Ascending aorta (tissue), 2 donors: Measurements from ENCODE around the gene RAB41. TPM values are rescaled to one million over a fixed set of nuclear protein-coding genes. Genes with fewer than 3 reads are reported as not detected.
"Not testable (repeated sequence)": the region's sequence is repeated elsewhere in the genome, so short reads cannot be mapped to it uniquely, and the experiment has no call there.

Experiments
- DNase-seq, 2 donors: peaks; one replicate each; pipeline ENCODE4 v3.0.0-alpha.2; 2019; ENCODE audit warnings: low spot score in 2 of 2
- H3K27ac ChIP-seq, 2 donors: fragments of 200-600 bp; sonication (generic); one replicate each; pipeline ENCODE4 v1.5.1; 2016 to 2017; ENCODE audit warnings: mild to moderate bottlenecking in 1 of 2
- H3K27me3 ChIP-seq: fragments of 200-600 bp; sonication (generic); one replicate; pipeline ENCODE4 v1.5.1; 2017
- H3K36me3 ChIP-seq, 2 donors: fragments of 200-600 bp; sonication (generic); one replicate each; pipeline ENCODE4 v1.5.1; 2016
- H3K4me1 ChIP-seq, 2 donors: fragments of 200-600 bp; sonication (generic); one replicate each; pipeline ENCODE4 v1.5.1; 2016 to 2017; ENCODE audit warnings: mild to moderate bottlenecking in 1 of 2
- H3K4me3 ChIP-seq, 2 donors: fragments of 200-600 bp; sonication (generic); one replicate each; pipeline ENCODE4 v1.5.1; 2016 to 2017; ENCODE audit warnings: mild to moderate bottlenecking in 1 of 2
- H3K9me3 ChIP-seq, 2 donors: fragments of 200-600 bp; sonication (generic); one replicate each; pipeline ENCODE4 v1.5.1; 2016
- CTCF ChIP-seq, 3 experiments: fragments of 200-600 bp in 2 of 3; fragments of 450-650 bp in 1 of 3; sonication (generic) in 2 of 3; IDR thresholded peaks; one replicate each; pipeline ENCODE4 v1.5.1; 2016 to 2019; ENCODE audit warnings: antibody characterized with exemption in 3 of 3, mild to moderate bottlenecking in 1 of 3, moderate library complexity in 1 of 3
- intact Hi-C: fragments of 100-400 bp; cut with DNase I; formaldehyde crosslinking; loops from one replicate; pipeline ENCODE4 v1.15.1; 2023
- total RNA-seq: library from RNA; depleted of rRNA; stranded (reverse); fragments of >200 nt; gene quantifications from one replicate; pipeline ENCODE4 v1.1.0, GENCODE V29; 2016

The RAB41 gene
- total RNA-seq, 1 donor from 2014 or later: not detected

- no peaks in the 10 kb centered on the region for H3K4me1 ChIP-seq
- no peaks in the 10 kb centered on the region for H3K27me3 ChIP-seq
- no peaks in the 10 kb centered on the region for H3K36me3 ChIP-seq
- H3K27ac ChIP-seq: no peak within 1 kb of the TSS
- H3K9me3 ChIP-seq: no peaks in the 10 kb centered on the region
- no peak within 1 kb of the TSS for H3K4me3 ChIP-seq
- intact Hi-C loops: no loop called here
- TF ChIP-seq CTCF (IDR thresholded peaks at IDR 0.05): no peak
- no peak for DNase-seq
These were observed 13.9 kb upstream of the RAB41 start, which contains the start of gene ARR3 for GRCh38 chrX:70268034-70268433. ARR3 (plus strand) TSS chrX:70268334; CDS start chrX:70269386, 1,052 bp downstream.

- DNase-seq, H3K9me3 ChIP-seq, intact Hi-C loops, H3K27ac ChIP-seq, H3K4me1 ChIP-seq, H3K36me3 ChIP-seq, H3K4me3 ChIP-seq, H3K27me3 ChIP-seq: not testable (repeated sequence)
These were observed 7.9 kb upstream of the RAB41 start for GRCh38 chrX:70274029-70274428.

DNA sequence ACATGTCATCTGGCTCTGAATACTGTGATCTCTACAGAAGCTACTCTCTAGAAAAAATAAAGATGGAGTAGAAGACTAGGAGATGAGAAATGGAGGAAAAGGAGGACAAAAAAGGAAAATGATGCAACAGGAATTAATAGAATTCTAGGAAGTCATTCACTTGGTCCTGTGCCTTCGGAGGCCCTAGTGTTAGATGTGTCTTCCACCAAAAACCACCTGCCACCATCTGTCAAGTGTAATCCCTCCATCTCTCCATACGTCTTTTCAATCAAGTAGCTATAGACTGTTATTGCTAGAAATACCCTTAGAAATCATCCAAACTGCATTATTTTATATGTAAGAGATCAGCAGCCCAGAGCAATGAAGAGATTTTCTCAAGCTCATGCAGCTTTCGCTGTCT, 2.9 kb upstream of the RAB41 start:
- Histone ChIP-seq H3K36me3 (no peaks in the 10 kb centered on the region), H3K27me3 (no peaks in the 10 kb centered on the region), H3K4me1 (no peaks in the 10 kb centered on the region), H3K27ac (no peak overlapping the region), H3K9me3 (no peaks in the 10 kb centered on the region), H3K4me3 (no peak overlapping the region)
- no peak for TF ChIP-seq CTCF (IDR thresholded peaks at IDR 0.05)
- no peak for DNase-seq
- intact Hi-C loops: no loop called here

DNA sequence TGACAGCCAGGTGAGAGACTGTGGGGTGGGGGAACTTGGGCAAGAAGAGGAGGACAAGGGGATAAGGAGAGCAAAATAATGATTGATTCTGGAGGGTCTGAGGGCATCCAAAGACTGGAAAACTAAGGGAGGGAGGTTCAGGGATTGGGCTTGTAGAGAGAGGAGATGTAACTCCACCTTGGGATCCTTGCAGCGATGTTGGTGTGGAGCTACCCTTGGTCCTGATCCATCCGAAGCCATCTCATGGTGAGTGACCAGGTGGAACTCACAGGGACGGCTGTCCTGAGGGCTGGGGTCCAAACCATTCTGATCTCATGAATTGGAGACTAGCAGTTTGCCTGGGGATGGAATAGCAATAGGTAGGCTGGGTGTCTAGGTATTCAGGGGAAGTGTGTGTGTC, 1.4 kb upstream of the RAB41 start:
- TF ChIP-seq CTCF (IDR thresholded peaks at IDR 0.05): no peak
- Histone ChIP-seq H3K4me1 (no peaks in the 10 kb centered on the region), H3K9me3 (no peaks in the 10 kb centered on the region), H3K36me3 (no peaks in the 10 kb centered on the region), H3K27me3 (no peaks in the 10 kb centered on the region), H3K4me3 (no peak overlapping the region), H3K27ac (no peak overlapping the region)
- intact Hi-C loops: no loop called here
- DNase-seq: no peak

DNA sequence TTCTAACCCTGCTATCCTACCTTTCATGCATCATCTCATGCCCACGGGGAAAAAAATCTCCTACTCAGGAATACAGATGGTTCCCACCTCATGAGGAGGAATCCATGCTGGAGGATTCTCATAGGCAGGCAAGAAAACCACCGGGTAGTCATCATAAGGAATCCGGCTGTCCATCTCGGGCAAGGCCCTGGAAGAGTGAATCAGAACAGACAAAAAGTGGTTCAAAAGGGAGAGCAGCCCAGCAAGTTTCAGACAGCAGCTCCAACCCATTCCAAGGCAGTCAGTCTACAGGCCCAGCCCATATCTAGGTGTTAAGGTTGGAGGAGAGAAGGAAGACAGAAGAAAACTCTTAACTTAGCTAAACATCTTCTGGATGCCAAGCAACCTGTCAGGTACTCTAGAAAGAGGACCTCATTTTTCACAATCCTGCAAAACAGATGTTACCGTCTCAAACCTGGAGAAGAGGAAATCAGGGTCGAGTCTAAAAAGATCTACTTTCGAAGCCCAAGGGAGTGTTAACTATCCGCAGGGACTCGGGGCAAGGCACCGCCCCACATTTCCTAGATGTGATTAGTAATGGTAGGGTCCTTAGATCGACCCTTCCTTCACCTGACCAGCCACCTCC, 7.3 kb downstream of the RAB41 start:
- TF ChIP-seq CTCF (IDR thresholded peaks at IDR 0.05): no peak
- Histone ChIP-seq H3K4me3 (peak overlapping the region; percentile 51 to 68), H3K4me1 (peaks cover 4 to 5% of the 10 kb centered on the region in 2 donors), H3K9me3 (no peaks in the 10 kb centered on the region), H3K27ac (peak overlapping the region; percentile 66 to 77), H3K27me3 (no peaks in the 10 kb centered on the region), H3K36me3 (no peaks in the 10 kb centered on the region)
- intact Hi-C loops: loop anchor here (5.0 kb wide), 1 partner anchor 143 kb away; no protein-coding TSS in a partner anchor
- no peak for DNase-seq

DNA sequence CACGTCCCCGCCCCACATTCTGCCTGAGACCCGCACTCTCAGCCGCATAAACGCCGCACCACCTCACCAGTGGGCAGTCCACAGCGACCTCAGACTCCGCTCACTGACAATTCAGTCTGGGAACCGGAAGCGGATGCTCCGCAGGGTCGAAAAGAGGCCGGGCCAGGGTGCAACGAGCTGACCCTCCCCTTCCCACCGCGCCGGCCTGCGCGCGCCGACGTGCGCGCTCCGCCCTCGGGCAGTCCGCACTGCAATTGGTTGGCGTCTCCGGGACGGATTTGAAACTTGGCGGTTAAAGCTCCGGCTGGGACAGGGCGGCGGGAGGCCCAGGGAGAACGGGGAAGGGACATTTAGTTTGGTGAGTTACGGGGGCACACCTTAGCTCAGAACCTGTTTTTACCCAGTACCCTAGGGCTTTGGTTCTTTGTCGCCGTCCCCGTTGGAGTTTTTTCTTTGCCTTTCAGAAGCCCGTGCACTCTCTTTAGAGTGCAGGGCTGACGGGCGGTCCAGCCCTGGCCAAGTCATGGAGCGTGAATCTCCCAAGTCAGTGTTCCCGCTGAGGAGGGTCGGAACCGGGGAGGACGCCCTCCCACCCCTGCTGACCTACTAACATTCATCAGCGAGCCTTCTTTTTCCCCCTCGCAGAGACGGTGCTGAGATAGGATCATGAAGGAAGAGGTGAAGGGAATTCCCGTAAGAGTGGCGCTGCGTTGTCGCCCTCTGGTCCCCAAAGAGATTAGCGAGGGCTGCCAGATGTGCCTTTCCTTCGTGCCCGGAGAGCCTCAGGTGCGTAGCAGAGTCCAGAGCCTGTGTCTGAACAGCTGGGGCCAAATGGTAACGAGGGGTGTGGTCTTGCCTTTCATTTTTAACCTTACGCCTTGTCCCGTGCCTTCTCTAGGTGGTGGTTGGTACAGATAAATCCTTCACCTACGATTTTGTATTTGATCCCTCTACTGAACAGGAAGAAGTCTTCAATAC, 8.1 kb downstream of the RAB41 start, which contains the start of the genes KIF4A and PDZD11:
TSS of gene KIF4A (plus strand) at position 312 of the 978 bp plus-strand sequence. CDS start at position 667, 355 bp downstream.
TSS of gene PDZD11 (minus strand) at position 135 of the 978 bp plus-strand sequence. CDS start 586 bp downstream, outside the sequence.
- no peaks in the 10 kb centered on the region for H3K9me3 ChIP-seq
- no peaks in the 10 kb centered on the region for H3K36me3 ChIP-seq
- peak; percentile 24 to 86 for DNase-seq
- peaks cover 4 to 5% of the 10 kb centered on the region in 2 donors for H3K4me1 ChIP-seq
- no peak for TF ChIP-seq CTCF (IDR thresholded peaks at IDR 0.05)
- H3K4me3 ChIP-seq: peak within 1 kb of the TSS; percentile 51 to 68
- H3K27ac ChIP-seq: peak within 1 kb of the TSS; percentile 66 to 77
- no peaks in the 10 kb centered on the region for H3K27me3 ChIP-seq
- intact Hi-C loops: loop anchor here (5.0 to 10.0 kb wide), 2 partner anchors 142 to 155 kb away; partner anchors contain the start of gene IGBP1
